Keratinocyte (primary cell): Measurements from ENCODE around the gene NCK1. TPM values are rescaled to one million over a fixed set of nuclear protein-coding genes. Genes with fewer than 3 reads are reported as not detected.

Experiments used
- DNase-seq: peaks from one replicate; pipeline ENCODE4 v3.0.0-alpha.2; 2011; ENCODE audit warnings: low read depth, missing footprints, low spot score
- FAIRE-seq: peaks from 2 replicates; lab custom pipeline; 2011; peaks lifted over from hg19 to GRCh38; lab: Jason Lieb, UNC
- H2AFZ ChIP-seq: 2 replicates; pipeline ENCODE4 v1.6.0; 2012; ENCODE audit warnings: low read length, control low read depth, inconsistent platforms; ENCODE audit not compliant: control insufficient read depth
- H3K27ac ChIP-seq: 2 replicates; pipeline ENCODE4 v1.5.1; 2011; ENCODE audit warnings: low read length; ENCODE audit not compliant: control insufficient read depth, insufficient read depth
- H3K27me3 ChIP-seq: 3 replicates; pipeline ENCODE4 v1.6.0; 2011; ENCODE audit warnings: low read length; ENCODE audit not compliant: control insufficient read depth, insufficient read depth; ENCODE audit errors: extremely low read depth
- H3K36me3 ChIP-seq, 2 experiments: 2 replicates in 1 of 2; 3 replicates in 1 of 2; pipeline ENCODE4 v1.5.1; 2011; ENCODE audit warnings: low read length in 2 of 2, mild to moderate bottlenecking in 1 of 2; ENCODE audit not compliant: control insufficient read depth in 2 of 2, insufficient read depth in 2 of 2; ENCODE audit errors: extremely low read depth in 1 of 2
- H3K4me1 ChIP-seq: 3 replicates; pipeline ENCODE4 v1.5.1; 2011; ENCODE audit warnings: low read length; ENCODE audit not compliant: control insufficient read depth, insufficient read depth; ENCODE audit errors: extremely low read depth
- H3K4me2 ChIP-seq: 3 replicates; pipeline ENCODE4 v1.6.0; 2011; ENCODE audit warnings: low read depth, low read length; ENCODE audit not compliant: control insufficient read depth, insufficient read depth; ENCODE audit errors: extremely low read depth
- H3K4me3 ChIP-seq, 3 experiments: fragments of 200-600 bp in 1 of 3; sonication (generic) in 1 of 3; 2 replicates in 2 of 3; 3 replicates in 1 of 3; pipeline ENCODE4 v1.5.1; 2011 to 2016; ENCODE audit warnings: low read length in 3 of 3, mild to moderate bottlenecking in 3 of 3, control low read depth in 2 of 3, inconsistent platforms in 1 of 3, low read depth in 1 of 3, mixed read lengths in 1 of 3, mixed run types in 1 of 3, moderate library complexity in 1 of 3; ENCODE audit not compliant: control insufficient read depth in 2 of 3, insufficient read depth in 2 of 3; ENCODE audit errors: extremely low read depth in 1 of 3
- H3K79me2 ChIP-seq: 2 replicates; pipeline ENCODE4 v1.6.0; 2012; ENCODE audit warnings: low read length; ENCODE audit not compliant: control insufficient read depth, insufficient read depth
- H3K9ac ChIP-seq: 3 replicates; pipeline ENCODE4 v1.6.0; 2011; ENCODE audit warnings: low read length; ENCODE audit not compliant: control insufficient read depth, insufficient read depth; ENCODE audit errors: extremely low read depth
- H3K9me1 ChIP-seq: 3 replicates; pipeline ENCODE4 v1.6.0; 2011; ENCODE audit warnings: low read length; ENCODE audit not compliant: control insufficient read depth, insufficient read depth; ENCODE audit errors: extremely low read depth
- H3K9me3 ChIP-seq: 2 replicates; pipeline ENCODE4 v1.5.1; 2012; ENCODE audit warnings: low read depth, low read length; ENCODE audit not compliant: control insufficient read depth
- H4K20me1 ChIP-seq: 3 replicates; pipeline ENCODE4 v1.6.0; 2011; ENCODE audit warnings: low read length; ENCODE audit not compliant: control insufficient read depth, insufficient read depth; ENCODE audit errors: extremely low read depth
- EZH2 ChIP-seq: IDR thresholded peaks from one replicate; pipeline ENCODE4 v1.6.1; 2012; ENCODE audit warnings: inconsistent platforms, mild to moderate bottlenecking, low read length, moderate library complexity
- dilution Hi-C: fragments of 300-500 bp; cut with MboI; formaldehyde crosslinking; loops from one replicate; pipeline ENCODE4 v1.7.0; 2020; ENCODE audit warnings: low sequenced_read_pairs; ENCODE audit not compliant: extremely low pct_ligation_motif_present
- polyA plus RNA-seq, 5 experiments: library from polyadenylated mRNA; depleted of rRNA in 3 of 5; stranded (reverse) in 3 of 5; stranded (forward) in 1 of 5; unstranded in 1 of 5; fragments of >200 nt; gene quantifications; 1 replicate in 1 of 5; 2 replicates in 3 of 5; 3 replicates in 1 of 5; pipeline versions ENCODE4 v1.2.1 to v1.2.3, GENCODE V29; 2011 to 2012; ENCODE audit warnings: missing spikeins in 2 of 5, low read depth in 1 of 5, low replicate concordance in 1 of 5
- TF ChIP-seq, protein P1 (sequence below), 3 experiments: IDR thresholded peaks in 1 of 3; conservative IDR thresholded peaks in 1 of 3; optimal IDR thresholded peaks in 1 of 3; 2 replicates in 2 of 3; 3 replicates in 1 of 3; pipeline versions ENCODE3 to v1.5.1; 2011; ENCODE audit warnings: low read length in 3 of 3, mild to moderate bottlenecking in 3 of 3, moderate library complexity in 2 of 3, control low read depth in 1 of 3, inconsistent platforms in 1 of 3; ENCODE audit not compliant: insufficient read depth in 2 of 3; ENCODE audit errors: extremely low read depth in 1 of 3

The NCK1 gene
- polyA plus RNA-seq, 1 donor (not counting 4 experiments of a cell fraction or from before 2014, with no cell fraction given): 57.9 TPM

DNA sequence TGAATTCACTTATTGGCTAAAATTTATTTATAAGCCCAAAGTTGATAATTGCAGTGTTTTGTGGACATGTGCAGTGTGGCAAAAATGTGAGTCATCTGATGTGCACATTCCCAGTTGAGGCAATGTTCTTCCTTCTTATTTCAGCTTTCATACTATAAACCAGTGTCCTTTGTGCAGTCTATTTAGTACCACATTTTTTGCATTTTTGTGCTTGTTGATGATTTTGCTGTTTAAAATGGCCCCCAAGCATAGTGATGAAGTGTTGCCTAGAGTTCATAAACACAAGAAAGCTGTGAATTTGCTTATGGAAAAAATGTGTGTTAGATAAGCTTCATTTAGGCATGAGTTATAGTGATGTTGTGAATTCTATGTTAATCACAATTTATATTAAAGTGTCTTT lies 76.3 kb downstream of the NCK1 start:
- FAIRE-seq: peak; percentile 57
- DNase-seq: no peak
- Histone ChIP-seq H3K4me2 (peak overlapping the region; percentile 45), H3K27me3 (no peaks in the 10 kb centered on the region), H3K9me3 (no peaks in the 10 kb centered on the region), H3K27ac (no peak overlapping the region), H3K79me2 (peaks cover 56% of the 10 kb centered on the region), H3K4me3 (no peak overlapping the region), H4K20me1 (peaks cover 3% of the 10 kb centered on the region), H3K36me3 (no peaks in the 10 kb centered on the region), H3K4me1 (peaks cover 21% of the 10 kb centered on the region), H3K9ac (no peak overlapping the region), H2AFZ (no peak overlapping the region), H3K9me1 (no peaks in the 10 kb centered on the region)
- TF ChIP-seq, protein P1, sequence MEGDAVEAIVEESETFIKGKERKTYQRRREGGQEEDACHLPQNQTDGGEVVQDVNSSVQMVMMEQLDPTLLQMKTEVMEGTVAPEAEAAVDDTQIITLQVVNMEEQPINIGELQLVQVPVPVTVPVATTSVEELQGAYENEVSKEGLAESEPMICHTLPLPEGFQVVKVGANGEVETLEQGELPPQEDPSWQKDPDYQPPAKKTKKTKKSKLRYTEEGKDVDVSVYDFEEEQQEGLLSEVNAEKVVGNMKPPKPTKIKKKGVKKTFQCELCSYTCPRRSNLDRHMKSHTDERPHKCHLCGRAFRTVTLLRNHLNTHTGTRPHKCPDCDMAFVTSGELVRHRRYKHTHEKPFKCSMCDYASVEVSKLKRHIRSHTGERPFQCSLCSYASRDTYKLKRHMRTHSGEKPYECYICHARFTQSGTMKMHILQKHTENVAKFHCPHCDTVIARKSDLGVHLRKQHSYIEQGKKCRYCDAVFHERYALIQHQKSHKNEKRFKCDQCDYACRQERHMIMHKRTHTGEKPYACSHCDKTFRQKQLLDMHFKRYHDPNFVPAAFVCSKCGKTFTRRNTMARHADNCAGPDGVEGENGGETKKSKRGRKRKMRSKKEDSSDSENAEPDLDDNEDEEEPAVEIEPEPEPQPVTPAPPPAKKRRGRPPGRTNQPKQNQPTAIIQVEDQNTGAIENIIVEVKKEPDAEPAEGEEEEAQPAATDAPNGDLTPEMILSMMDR (optimal IDR thresholded peaks at IDR 0.05 in 1 of 3, IDR thresholded peaks at IDR 0.05 in 1 of 3, conservative IDR thresholded peaks at IDR 0.05 in 1 of 3; ENCODE audit: extremely low read depth in 1 of 3, insufficient read depth in 2 of 3, low read length in 3 of 3): no peak
- no peak for TF ChIP-seq EZH2
- dilution Hi-C loops: no loop called here

DNA sequence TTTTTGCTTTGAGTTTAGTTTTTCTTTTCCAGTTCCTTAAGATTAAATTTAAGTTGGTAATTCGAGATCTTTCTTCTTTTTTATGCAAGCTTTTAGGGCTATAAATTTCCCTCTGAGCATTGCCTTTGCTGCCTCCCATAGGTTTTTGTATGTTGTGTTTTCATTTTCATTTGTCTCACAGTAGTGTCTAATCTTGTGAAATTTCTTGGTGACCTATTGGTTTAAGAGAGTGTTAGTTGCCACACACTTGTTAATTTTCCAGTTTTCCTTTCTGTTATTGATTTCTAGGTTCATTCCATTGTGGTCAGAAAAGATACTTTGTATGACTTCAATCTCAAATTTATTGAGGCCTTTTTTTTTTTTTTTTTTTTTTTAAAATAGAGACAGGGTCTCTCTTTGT lies 77.5 kb downstream of the NCK1 start:
- Histone ChIP-seq H3K79me2 (peaks cover 61% of the 10 kb centered on the region), H3K4me1 (peaks cover 21% of the 10 kb centered on the region), H3K9me1 (no peaks in the 10 kb centered on the region), H3K4me3 (no peak overlapping the region), H3K27me3 (no peaks in the 10 kb centered on the region), H3K36me3 (no peaks in the 10 kb centered on the region), H4K20me1 (peaks cover 3% of the 10 kb centered on the region), H3K9ac (no peak overlapping the region), H2AFZ (no peak overlapping the region), H3K4me2 (no peak overlapping the region), H3K27ac (no peak overlapping the region), H3K9me3 (no peaks in the 10 kb centered on the region)
- dilution Hi-C loops: no loop called here
- TF ChIP-seq, protein P1 (optimal IDR thresholded peaks at IDR 0.05 in 1 of 3, IDR thresholded peaks at IDR 0.05 in 1 of 3, conservative IDR thresholded peaks at IDR 0.05 in 1 of 3; ENCODE audit: extremely low read depth in 1 of 3, insufficient read depth in 2 of 3, low read length in 3 of 3): no peak
- no peak for TF ChIP-seq EZH2
- FAIRE-seq (no peak), DNase-seq (no peak)
